B cell (primary cell): ENCODE data around the gene ADK. TPM values are rescaled to one million over a fixed set of nuclear protein-coding genes. Genes with fewer than 3 reads are reported as not detected.
A peak's percentile ranks its signal among the peaks of the same experiment; 100 is the strongest.

Experiments used
- ATAC-seq: fragments of 200-7000 bp; cut with Tn5 transposase; one replicate; pipeline ENCODE4 v1.10.0; 2021; ENCODE audit warnings: low read depth, mild to moderate bottlenecking, moderate number of reproducible peaks, moderate library complexity
- CTCF ChIA-PET: fragments of 350-600 bp; sonication (Branson Sonifier 250); formaldehyde crosslinking; loops from one replicate; lab custom pipeline; 2021; ENCODE audit warnings: antibody characterized with exemption, inconsistent platforms; lab: Charles Lee
- POLR2A ChIA-PET: fragments of 350-600 bp; sonication (Branson Sonifier 250); formaldehyde crosslinking; loops from one replicate; lab custom pipeline; 2021; ENCODE audit warnings: antibody characterized with exemption; lab: Charles Lee
- DNase-seq: peaks from one replicate; pipeline ENCODE4 v3.0.0; 2013
- H2AFZ ChIP-seq: 2 replicates; pipeline ENCODE4 v1.6.1; 2012; ENCODE audit warnings: mild to moderate bottlenecking, low read depth, low read length; ENCODE audit not compliant: insufficient read depth, poor library complexity, severe bottlenecking
- H3K27ac ChIP-seq, 2 donors: 1 replicate in 1 of 2; 2 replicates in 1 of 2; pipeline ENCODE4 v1.5.1; 2012 to 2013; ENCODE audit warnings: low read length in 2 of 2, mild to moderate bottlenecking in 2 of 2, moderate library complexity in 1 of 2
- H3K27me3 ChIP-seq, 4 experiments: fragments of 200-600 bp in 1 of 4; sonication (generic) in 1 of 4; replicated peaks in 1 of 4; 1 replicate in 2 of 4; 2 replicates in 2 of 4; pipeline versions ENCODE4 v1.6.1 to v1.7.0; 2013 to 2016; ENCODE audit warnings: low read length in 3 of 4, mild to moderate bottlenecking in 2 of 4, mixed read lengths in 1 of 4, moderate library complexity in 1 of 4; ENCODE audit not compliant: insufficient read depth in 4 of 4, control insufficient read depth in 3 of 4; ENCODE audit errors: control extremely low read depth in 1 of 4
- H3K36me3 ChIP-seq, 2 experiments: replicated peaks in 1 of 2; 1 replicate in 1 of 2; 2 replicates in 1 of 2; pipeline versions ENCODE4 v1.6.1 to v1.7.1; 2013; ENCODE audit warnings: low read length in 1 of 2; ENCODE audit not compliant: insufficient read depth in 2 of 2, control insufficient read depth in 1 of 2; ENCODE audit errors: control extremely low read depth in 1 of 2, extremely low read depth in 1 of 2
- H3K4me1 ChIP-seq, 2 donors: fragments of 200-600 bp in 1 of 2; sonication (generic) in 1 of 2; 1 replicate in 1 of 2; 2 replicates in 1 of 2; pipeline versions ENCODE4 v1.5.1 to v1.6.1; 2013 to 2017; ENCODE audit warnings: low read length in 2 of 2; ENCODE audit not compliant: control insufficient read depth in 2 of 2, insufficient read depth in 2 of 2
- H3K4me2 ChIP-seq: replicated peaks from 2 replicates; pipeline ENCODE3; 2012; ENCODE audit warnings: mild to moderate bottlenecking, low read depth, low read length; ENCODE audit not compliant: poor library complexity, severe bottlenecking
- H3K4me3 ChIP-seq, 5 experiments: fragments of 200-600 bp in 1 of 5; sonication (generic) in 1 of 5; 1 replicate in 3 of 5; 2 replicates in 2 of 5; pipeline versions ENCODE4 v1.5.1 to v1.7.0; 2011 to 2016; ENCODE audit warnings: low read length in 4 of 5, mild to moderate bottlenecking in 4 of 5, low read depth in 2 of 5, control low read depth in 1 of 5, moderate library complexity in 1 of 5; ENCODE audit not compliant: insufficient read depth in 1 of 5; ENCODE audit errors: control extremely low read depth in 1 of 5, extremely low read depth in 1 of 5
- H3K79me2 ChIP-seq: fragments of 200-600 bp; sonication (generic); one replicate; pipeline ENCODE4 v1.6.0; 2016; ENCODE audit warnings: low read length; ENCODE audit not compliant: control insufficient read depth, insufficient read depth
- H3K9ac ChIP-seq: fragments of 200-600 bp; sonication (generic); 2 replicates; pipeline ENCODE4 v1.6.1; 2017; ENCODE audit warnings: mild to moderate bottlenecking, low read length, moderate library complexity
- H3K9me3 ChIP-seq, 3 donors: one replicate each; pipeline versions ENCODE4 v1.6.1 to v1.7.1; 2013; ENCODE audit warnings: low read length in 2 of 3; ENCODE audit not compliant: control insufficient read depth in 2 of 3, insufficient read depth in 1 of 3; ENCODE audit errors: control extremely low read depth in 1 of 3
- H4K20me1 ChIP-seq: 2 replicates; pipeline ENCODE4 v1.6.0; 2012; ENCODE audit warnings: mild to moderate bottlenecking, low read length; ENCODE audit not compliant: insufficient read depth, control insufficient read depth, poor library complexity, severe bottlenecking
- H3K27ac Mint-ChIP-seq: one replicate; pipeline ENCODE4 v1.8.0; 2021; ENCODE audit warnings: mixed read lengths
- H3K27me3 Mint-ChIP-seq: one replicate; pipeline ENCODE4 v1.8.0; 2021; ENCODE audit warnings: mixed read lengths
- H3K4me1 Mint-ChIP-seq: one replicate; pipeline ENCODE4 v1.8.0; 2021; ENCODE audit warnings: mixed read lengths
- H3K4me3 Mint-ChIP-seq: one replicate; pipeline ENCODE4 v1.8.0; 2021; ENCODE audit warnings: mixed read lengths
- H3K9me3 Mint-ChIP-seq: one replicate; pipeline ENCODE4 v1.8.0; 2022; ENCODE audit warnings: mixed read lengths; ENCODE audit not compliant: insufficient read depth
- EZH2 ChIP-seq: IDR thresholded peaks from 2 replicates; pipeline ENCODE4 v1.6.1; 2012; ENCODE audit warnings: borderline replicate concordance, low read depth, mild to moderate bottlenecking, moderate library complexity, low read length; ENCODE audit not compliant: insufficient read depth, poor library complexity, severe bottlenecking
- WGBS: methylation state at CpG from one replicate; pipeline ENCODE4 v1.1.5; 2013; ENCODE audit warnings: missing lambda C conversion rate; ENCODE audit not compliant: insufficient coverage; 5-methylcytosine and 5-hydroxymethylcytosine counted together
- intact Hi-C: fragments of 100-400 bp; cut with micrococcal nuclease; formaldehyde crosslinking; loops from one replicate; pipeline ENCODE4 v1.10.0; 2022
- polyA plus RNA-seq: library from polyadenylated mRNA; depleted of rRNA; stranded (reverse); fragments of >200 nt; gene quantifications from 2 replicates; pipeline ENCODE4 v1.2.3, GENCODE V29; 2012
- total RNA-seq, 2 donors: library from RNA; stranded (reverse); fragments of 120-200 nt in 1 of 2; gene quantifications; 1 replicate in 1 of 2; 2 replicates in 1 of 2; pipeline versions ENCODE4 v1.2.3 to v1.2.4, GENCODE V29; 2013 to 2022
- TF ChIP-seq, protein P1 (sequence below): fragments of 200-600 bp; IDR thresholded peaks from one replicate; pipeline ENCODE4 v1.8.0; 2022; ENCODE audit warnings: antibody characterized with exemption, mild to moderate bottlenecking

Gene ADK
- total and polyA plus RNA-seq, 2 donors (not counting 1 experiment from before 2014, with no cell fraction given) = 37.2 to 52.6 TPM

DNA sequence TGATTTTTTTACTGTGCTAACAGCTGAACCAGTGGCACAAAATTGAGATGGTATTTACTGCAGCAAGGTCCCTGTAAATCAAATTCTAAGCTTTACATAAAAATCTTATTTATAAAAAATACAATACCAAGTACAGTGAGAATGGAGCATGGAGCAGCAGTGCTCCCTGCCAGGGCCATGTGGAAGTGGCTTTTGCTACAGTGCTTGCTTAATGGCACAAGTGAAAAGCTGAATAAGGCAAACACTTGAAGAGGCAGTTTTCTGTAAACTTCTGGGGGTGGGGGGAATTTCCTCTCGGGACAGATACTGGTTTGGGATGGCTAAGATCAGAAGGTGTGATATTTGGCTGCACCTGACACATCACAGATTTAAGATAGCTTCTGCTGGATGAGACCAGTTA, 27.9 kb upstream of the ADK start:
- Histone ChIP-seq H4K20me1 (no peaks in the 10 kb centered on the region), H3K27me3 (no peaks in the 10 kb centered on the region), H3K9ac (no peak overlapping the region), H3K4me2 (no peak overlapping the region), H2AFZ (no peak overlapping the region), H3K79me2 (no peaks in the 10 kb centered on the region), H3K4me1 (no peaks in the 10 kb centered on the region), H3K27ac (peak overlapping the region in 1 of 2 donors; percentile 19), H3K4me3 (no peak overlapping the region), H3K9me3 (no peaks in the 10 kb centered on the region), H3K36me3 (peaks cover 10 to 80% of the 10 kb centered on the region in 2 experiments)
- WGBS = no CpG with 5 or more reads among the region's 1 CpG
- Mint-ChIP-seq H3K4me1 (no peaks in the 10 kb centered on the region), H3K27ac (no peak overlapping the region), H3K27me3 (no peaks in the 10 kb centered on the region), H3K4me3 (no peak overlapping the region), H3K9me3 (no peaks in the 10 kb centered on the region)
- CTCF ChIA-PET = interaction anchor here (0.9 to 2.2 kb wide), 5 partner anchors 22 to 977 kb away, joined by 4 to 10 read pairs (median 5); no protein-coding TSS in a partner anchor
- TF ChIP-seq EZH2 = no peak
- TF ChIP-seq, protein P1, sequence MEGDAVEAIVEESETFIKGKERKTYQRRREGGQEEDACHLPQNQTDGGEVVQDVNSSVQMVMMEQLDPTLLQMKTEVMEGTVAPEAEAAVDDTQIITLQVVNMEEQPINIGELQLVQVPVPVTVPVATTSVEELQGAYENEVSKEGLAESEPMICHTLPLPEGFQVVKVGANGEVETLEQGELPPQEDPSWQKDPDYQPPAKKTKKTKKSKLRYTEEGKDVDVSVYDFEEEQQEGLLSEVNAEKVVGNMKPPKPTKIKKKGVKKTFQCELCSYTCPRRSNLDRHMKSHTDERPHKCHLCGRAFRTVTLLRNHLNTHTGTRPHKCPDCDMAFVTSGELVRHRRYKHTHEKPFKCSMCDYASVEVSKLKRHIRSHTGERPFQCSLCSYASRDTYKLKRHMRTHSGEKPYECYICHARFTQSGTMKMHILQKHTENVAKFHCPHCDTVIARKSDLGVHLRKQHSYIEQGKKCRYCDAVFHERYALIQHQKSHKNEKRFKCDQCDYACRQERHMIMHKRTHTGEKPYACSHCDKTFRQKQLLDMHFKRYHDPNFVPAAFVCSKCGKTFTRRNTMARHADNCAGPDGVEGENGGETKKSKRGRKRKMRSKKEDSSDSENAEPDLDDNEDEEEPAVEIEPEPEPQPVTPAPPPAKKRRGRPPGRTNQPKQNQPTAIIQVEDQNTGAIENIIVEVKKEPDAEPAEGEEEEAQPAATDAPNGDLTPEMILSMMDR = no peak
- DNase-seq (no peak), ATAC-seq (no peak)
- intact Hi-C loops = no loop called here
- POLR2A ChIA-PET = interaction anchor here (0.6 to 0.7 kb wide), 2 partner anchors 60 to 65 kb away, joined by 3 to 7 read pairs; no protein-coding TSS in a partner anchor

DNA sequence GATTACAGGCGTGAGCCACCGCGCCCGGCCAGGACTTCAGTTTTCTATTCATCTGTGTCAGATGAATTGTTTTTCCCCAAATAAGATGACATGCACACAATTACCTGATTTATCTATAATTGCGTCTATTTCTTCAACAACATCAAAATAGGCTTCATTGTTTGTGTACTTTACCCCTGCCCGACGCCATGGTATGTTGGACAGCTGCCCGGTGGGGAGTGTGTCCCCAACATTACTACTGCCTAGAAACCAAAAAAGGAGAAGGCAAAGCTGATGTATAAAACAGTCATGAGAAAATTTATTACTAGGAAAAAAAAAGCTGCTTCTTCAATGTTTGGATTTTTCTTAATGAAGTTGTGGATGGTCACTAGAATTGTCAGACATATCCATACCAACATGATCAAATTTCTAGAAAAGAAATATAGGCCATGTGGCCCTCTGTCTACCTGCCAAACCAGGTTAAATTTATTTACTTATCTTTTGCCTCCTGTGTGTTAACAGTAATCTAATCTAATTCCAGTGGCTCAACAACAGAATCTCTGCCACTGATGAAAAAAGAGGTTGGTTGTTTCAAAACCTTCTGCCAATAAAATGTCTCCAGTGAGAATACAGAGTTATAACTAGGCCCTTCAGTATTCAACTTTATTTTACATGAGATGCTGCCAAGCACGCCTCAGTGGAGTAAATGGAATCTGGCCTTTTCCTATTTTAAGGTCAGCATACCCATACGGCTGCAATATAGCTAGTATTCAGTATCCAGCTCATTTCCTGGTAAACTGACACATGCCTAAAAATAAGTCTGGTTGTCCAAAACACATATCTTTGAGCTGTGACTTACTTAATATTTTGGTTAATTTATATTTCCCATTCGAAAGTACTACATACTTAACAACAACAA, 16.8 kb upstream of the ADK start:
- 100% methylated on average over 4 of the region's 11 CpGs for WGBS
- Mint-ChIP-seq H3K4me3 (no peak overlapping the region), H3K9me3 (no peaks in the 10 kb centered on the region), H3K4me1 (no peaks in the 10 kb centered on the region), H3K27ac (no peak overlapping the region), H3K27me3 (no peaks in the 10 kb centered on the region)
- ATAC-seq (no peak), DNase-seq (no peak)
- intact Hi-C loops = no loop called here
- Histone ChIP-seq H3K36me3 (peaks cover 7 to 74% of the 10 kb centered on the region in 2 experiments), H3K4me1 (no peaks in the 10 kb centered on the region), H3K4me2 (no peak overlapping the region), H3K4me3 (no peak overlapping the region), H2AFZ (no peak overlapping the region), H3K9me3 (no peaks in the 10 kb centered on the region), H3K27me3 (no peaks in the 10 kb centered on the region), H4K20me1 (peaks cover 4% of the 10 kb centered on the region), H3K79me2 (peaks cover 25% of the 10 kb centered on the region), H3K9ac (no peak overlapping the region), H3K27ac (no peak overlapping the region)
- POLR2A ChIA-PET = no interaction called here
- TF ChIP-seq EZH2 = no peak
- TF ChIP-seq, protein P1 = no peak
- CTCF ChIA-PET = interaction anchor here (0.7 to 2.3 kb wide), 3 partner anchors 79 to 111 kb away, joined by 3 to 5 read pairs (median 4); no protein-coding TSS in a partner anchor
